ENCODE measurements around the gene PRPF19. TPM values are rescaled to one million over a fixed set of nuclear protein-coding genes. Genes with fewer than 3 reads are reported as not detected.

PRPF19 gene
- total RNA-seq, 1 donor from 2014 or later: 58.1 TPM

GRCh38 chr11:60890696-60891095 lies 15.7 kb downstream of the PRPF19 start:
- ATAC-seq (no peak), DNase-seq (no peak)
- Histone ChIP-seq H3K4me3 (no peak overlapping the region), H3K9me3 (no peaks in the 10 kb centered on the region), H3K27me3 (ENCODE audit: low read depth) (no peaks in the 10 kb centered on the region), H3K36me3 (peaks cover 42% of the 10 kb centered on the region), H3K4me1 (no peaks in the 10 kb centered on the region), H3K27ac (no peak overlapping the region)
- intact Hi-C loops (cut with DNase I): no loop called here
- TF ChIP-seq CTCF (IDR thresholded peaks at IDR 0.05): no peak

GRCh38 chr11:60889869-60890311 lies 16.5 kb downstream of the PRPF19 start:
- H3K4me1 ChIP-seq: no peaks in the 10 kb centered on the region
- H3K9me3 ChIP-seq: no peaks in the 10 kb centered on the region
- ATAC-seq: peak in 1 of 2 donors; percentile 48
- intact Hi-C loops (cut with DNase I): no loop called here
- H3K4me3 ChIP-seq: no peak overlapping the region
- peaks cover 34% of the 10 kb centered on the region for H3K36me3 ChIP-seq
- no peak for TF ChIP-seq CTCF (IDR thresholded peaks at IDR 0.05)
- no peak for DNase-seq
- H3K27me3 ChIP-seq (ENCODE audit: low read depth): no peaks in the 10 kb centered on the region
- no peak overlapping the region for H3K27ac ChIP-seq

- intact Hi-C loops (cut with DNase I): no loop called here
- no peaks in the 10 kb centered on the region for H3K9me3 ChIP-seq
Measured at GRCh38 chr11:60887556-60887955, 18.8 kb downstream of the PRPF19 start.

GRCh38 chr11:60880643-60881282 lies 25.6 kb downstream of the PRPF19 start:
- ATAC-seq (no peak), DNase-seq (no peak)
- Histone ChIP-seq H3K4me1 (no peaks in the 10 kb centered on the region), H3K36me3 (peaks cover 16% of the 10 kb centered on the region), H3K9me3 (no peaks in the 10 kb centered on the region), H3K27me3 (ENCODE audit: low read depth) (no peaks in the 10 kb centered on the region), H3K27ac (no peak overlapping the region), H3K4me3 (no peak overlapping the region)
- TF ChIP-seq CTCF (IDR thresholded peaks at IDR 0.05): no peak
- intact Hi-C loops (cut with DNase I): no loop called here

More at GRCh38 chr11:60887556-60887955, 18.8 kb downstream of the PRPF19 start:
- H3K4me1 ChIP-seq: no peaks in the 10 kb centered on the region
- no peak overlapping the region for H3K27ac ChIP-seq
- peak; percentile 72 to 75 for ATAC-seq
- peak; percentile 36 for TF ChIP-seq CTCF (IDR thresholded peaks at IDR 0.05)
- no peak for DNase-seq
- H3K27me3 ChIP-seq (ENCODE audit: low read depth): no peaks in the 10 kb centered on the region
- peaks cover 11% of the 10 kb centered on the region for H3K36me3 ChIP-seq
- H3K4me3 ChIP-seq: no peak overlapping the region

GRCh38 chr11:60879971-60880588 lies 26.3 kb downstream of the PRPF19 start:
- Histone ChIP-seq H3K4me1 (no peaks in the 10 kb centered on the region), H3K36me3 (peaks cover 19% of the 10 kb centered on the region), H3K9me3 (no peaks in the 10 kb centered on the region), H3K27me3 (ENCODE audit: low read depth) (no peaks in the 10 kb centered on the region), H3K4me3 (no peak overlapping the region), H3K27ac (no peak overlapping the region)
- no peak for TF ChIP-seq CTCF (IDR thresholded peaks at IDR 0.05)
- DNase-seq: no peak
- ATAC-seq: no peak
- intact Hi-C loops (cut with DNase I): no loop called here

Measured in lower lobe of right lung (tissue), 2 donors.